GM20431 (cell line): ENCODE results near the gene GABBR2.

ENCODE experiments used
- in situ Hi-C: fragments of 300-500 bp; cut with MseI, MboI; formaldehyde crosslinking; loops from one replicate; pipeline ENCODE4 v1.15.0; 2020; ENCODE audit warnings: low sequenced_read_pairs; ENCODE audit not compliant: unreplicated experiment

The GABBR2 gene

GRCh38 chr9:98429613-98430012 lies 279.1 kb downstream of the GABBR2 start:
- in situ Hi-C loops: no loop called here

GRCh38 chr9:98428454-98428853 lies 280.3 kb downstream of the GABBR2 start:
- in situ Hi-C loops: no loop called here

GRCh38 chr9:98427491-98427890 lies 281.2 kb downstream of the GABBR2 start:
- in situ Hi-C loops: no loop called here

DNA sequence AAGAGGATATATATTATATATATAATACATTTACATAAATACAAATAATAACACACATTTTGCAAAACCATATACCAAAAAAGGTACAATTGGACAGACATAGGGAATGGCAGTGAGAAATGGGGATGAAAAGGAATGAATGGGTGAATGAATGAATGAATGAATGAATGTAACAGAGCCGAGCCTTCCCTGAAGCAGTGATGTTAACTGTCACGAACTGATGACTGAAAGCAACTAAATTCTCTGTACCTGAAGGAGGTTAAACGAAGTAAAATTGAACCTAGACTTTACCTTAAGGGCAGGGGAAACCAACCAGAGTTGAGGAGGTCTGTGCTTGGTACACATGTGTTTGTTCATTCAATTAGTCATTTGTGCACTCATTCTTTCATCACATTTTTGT lies 283.7 kb downstream of the GABBR2 start:
- in situ Hi-C loops: no loop called here

GRCh38 chr9:98419260-98419603 lies 289.5 kb downstream of the GABBR2 start:
- in situ Hi-C loops: no loop called here

DNA sequence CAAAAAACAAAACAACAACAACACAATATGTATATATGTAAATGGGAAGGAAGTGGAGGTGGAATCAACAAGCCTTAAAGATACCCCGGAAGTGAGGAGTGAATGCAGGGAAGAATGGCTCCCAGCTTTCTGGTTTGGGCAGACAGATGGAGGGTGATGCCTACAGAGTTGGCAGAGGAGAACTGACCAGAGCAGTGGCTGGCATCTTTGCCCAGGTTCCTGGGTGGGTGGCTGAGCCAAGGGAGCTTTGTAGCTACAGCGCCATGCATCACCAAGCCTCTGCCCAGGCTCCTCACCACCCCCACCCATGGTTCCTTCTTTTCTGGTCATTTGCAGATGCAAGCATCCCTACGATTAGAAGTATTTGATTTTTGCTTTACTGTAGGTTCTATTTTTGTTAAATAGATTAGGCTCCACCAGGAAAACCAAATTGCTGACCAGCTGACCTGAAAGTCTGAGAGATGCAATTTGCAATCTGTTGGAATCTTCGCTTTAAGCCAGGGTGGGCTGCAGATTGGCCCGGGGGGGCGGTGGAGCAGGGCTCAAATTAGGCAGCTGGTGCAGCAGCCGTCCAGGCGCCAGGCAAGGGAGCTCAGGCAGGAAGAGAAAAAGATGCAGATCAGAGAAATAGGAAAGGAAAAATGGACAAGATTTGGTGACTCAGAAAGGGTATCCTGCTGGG lies 290.0 kb downstream of the GABBR2 start:
- in situ Hi-C loops: no loop called here

DNA sequence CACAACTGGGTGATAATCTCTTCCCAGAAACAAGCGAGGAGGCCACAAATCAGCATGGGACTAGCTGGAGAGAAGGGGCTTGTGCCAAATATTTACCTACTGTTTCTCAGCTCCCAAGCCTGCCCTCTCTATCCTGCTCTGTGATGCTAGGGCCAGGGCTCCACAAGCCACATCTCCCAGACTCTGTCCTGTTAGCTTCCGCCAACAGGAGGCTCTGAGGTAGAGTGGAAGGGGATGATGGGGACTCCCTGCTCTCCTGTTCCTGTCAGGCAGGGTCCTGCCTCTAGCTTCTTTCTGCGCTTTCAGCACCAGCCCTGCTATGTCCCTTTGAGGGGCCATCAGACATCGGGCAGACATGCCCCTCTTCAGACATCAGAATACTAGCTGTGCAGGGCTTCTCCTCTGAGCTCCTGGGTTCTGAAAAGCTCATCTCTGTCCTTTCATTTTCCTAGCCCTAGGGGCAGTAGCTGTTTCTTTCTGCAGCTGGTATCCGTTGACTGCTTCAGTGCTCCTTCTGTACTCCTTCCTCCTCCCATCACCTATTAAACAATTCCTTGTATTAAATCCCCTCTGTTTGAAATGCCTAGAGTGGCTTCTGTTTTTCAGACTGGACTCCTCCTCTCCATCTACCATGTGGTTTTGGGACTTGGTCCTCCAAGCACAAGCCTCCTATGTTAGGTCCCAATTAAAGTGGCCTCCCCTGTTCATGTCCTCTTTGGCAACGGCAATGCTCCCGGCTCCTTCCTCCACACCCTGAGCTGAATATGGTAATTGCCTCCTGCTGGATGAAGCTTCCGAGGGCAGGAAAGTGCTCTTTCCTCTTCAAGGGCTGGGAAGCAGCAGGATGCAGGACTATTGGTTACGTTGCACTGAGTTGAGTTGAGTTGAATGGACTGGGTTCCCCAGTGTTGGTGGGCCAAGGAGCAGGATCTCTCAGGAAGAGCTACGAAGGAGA lies 292.2 kb downstream of the GABBR2 start:
- in situ Hi-C loops: no loop called here

DNA sequence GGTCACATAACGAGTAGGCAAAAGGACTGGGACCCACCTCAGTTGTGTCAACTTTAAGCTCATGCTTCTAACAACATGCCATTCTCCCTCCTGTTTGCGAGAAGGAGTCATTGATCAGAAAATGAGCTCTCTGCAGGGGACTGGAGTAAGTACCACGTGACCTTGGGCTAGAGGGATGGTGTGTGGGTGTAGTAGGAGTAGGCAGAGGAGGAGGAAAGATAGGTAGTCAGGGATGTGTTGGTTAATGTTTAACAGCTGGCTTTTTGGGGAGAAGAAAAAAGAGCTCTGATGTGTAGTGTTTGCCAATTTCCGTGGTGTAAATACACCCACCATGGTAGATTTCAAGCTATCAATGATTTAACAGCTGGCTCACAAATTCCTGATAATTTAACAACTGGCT lies 293.0 kb downstream of the GABBR2 start:
- in situ Hi-C loops: no loop called here

DNA sequence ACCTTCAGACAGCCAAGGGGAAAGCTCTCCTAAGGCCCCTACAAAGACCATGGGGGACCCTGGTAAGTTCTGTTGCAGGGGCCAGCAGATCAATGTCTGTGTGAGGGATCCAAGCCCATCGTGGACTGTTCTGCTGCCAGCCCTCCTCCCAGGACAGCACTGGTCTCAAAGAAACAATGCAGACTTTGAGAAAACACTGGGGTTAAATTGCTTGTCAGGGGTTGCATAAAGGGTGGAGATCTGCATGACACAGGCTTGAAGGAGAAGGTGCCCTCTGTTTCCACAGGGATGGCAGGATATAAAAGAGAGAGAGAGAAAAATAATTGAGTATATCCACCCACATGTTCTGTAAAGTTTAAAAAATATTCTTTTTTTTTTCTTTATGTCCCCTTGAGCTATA lies 295.7 kb downstream of the GABBR2 start:
- in situ Hi-C loops: no loop called here

GRCh38 chr9:98412101-98412842 lies 296.5 kb downstream of the GABBR2 start:
- in situ Hi-C loops: no loop called here

DNA sequence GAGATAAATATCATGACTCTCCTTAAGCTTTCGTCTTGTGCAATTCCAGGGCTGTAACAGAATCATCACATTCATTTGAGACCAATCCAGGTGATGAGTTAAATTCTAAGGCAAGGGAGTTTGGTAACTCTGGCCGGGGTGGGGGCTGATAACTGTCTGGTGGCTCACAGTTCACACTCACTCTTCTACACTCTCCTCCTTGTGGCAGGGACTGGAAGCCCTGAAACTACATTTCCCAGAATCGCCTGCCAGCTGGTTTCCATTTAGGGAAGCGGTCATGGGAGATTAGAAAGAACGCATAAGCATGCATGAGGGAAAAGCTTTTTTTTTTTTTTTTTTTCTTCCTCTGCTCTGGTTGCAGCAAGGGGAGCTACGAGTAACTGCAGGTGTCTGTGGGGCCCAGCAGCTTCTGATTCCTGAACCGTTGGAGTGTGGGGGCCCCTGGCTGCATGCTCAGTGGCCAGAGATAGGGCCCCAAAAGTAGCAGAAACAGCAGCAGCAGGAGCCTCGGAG lies 298.5 kb downstream of the GABBR2 start:
- in situ Hi-C loops: no loop called here

DNA sequence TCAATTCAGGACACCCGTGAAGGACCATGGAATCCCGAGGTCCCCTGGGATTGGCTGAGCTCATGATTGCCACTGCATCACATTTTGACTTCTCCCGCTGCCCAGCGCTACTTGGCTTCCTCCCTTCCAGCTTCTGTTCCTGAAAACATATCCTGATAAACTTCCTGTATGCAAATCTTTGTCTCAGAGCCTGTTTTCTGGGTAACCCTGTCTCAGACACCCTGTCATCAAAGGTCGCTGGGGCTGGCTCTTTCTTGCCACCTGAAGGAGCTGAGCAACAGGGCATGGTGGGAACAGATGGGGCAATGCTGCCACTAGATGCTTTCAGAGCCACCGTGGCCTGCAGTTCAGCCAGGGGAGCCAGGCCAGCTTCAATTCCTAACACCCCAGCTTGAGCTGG lies 299.0 kb downstream of the GABBR2 start:
- in situ Hi-C loops: no loop called here

GRCh38 chr9:98406469-98406868 lies 302.3 kb downstream of the GABBR2 start:
- in situ Hi-C loops: no loop called here

DNA sequence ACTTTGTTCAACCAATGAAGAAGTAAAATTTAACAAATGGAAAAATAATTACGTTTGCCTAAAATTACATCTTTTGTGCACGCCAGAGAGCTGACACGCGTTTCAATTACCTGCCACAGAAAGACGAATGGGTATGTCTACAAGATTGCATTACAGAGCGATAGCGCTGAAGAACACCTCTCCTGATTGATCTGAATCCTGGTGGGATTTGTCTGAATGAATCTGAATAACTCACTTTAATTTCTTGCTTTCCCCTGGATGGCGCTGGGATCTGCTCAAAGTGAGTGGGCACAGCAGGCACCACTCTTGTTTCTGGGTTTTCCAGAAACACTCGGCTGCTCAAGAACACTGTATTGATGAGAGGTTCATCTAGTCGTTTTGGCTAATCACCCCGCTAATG lies 304.5 kb downstream of the GABBR2 start:
- in situ Hi-C loops: no loop called here

DNA sequence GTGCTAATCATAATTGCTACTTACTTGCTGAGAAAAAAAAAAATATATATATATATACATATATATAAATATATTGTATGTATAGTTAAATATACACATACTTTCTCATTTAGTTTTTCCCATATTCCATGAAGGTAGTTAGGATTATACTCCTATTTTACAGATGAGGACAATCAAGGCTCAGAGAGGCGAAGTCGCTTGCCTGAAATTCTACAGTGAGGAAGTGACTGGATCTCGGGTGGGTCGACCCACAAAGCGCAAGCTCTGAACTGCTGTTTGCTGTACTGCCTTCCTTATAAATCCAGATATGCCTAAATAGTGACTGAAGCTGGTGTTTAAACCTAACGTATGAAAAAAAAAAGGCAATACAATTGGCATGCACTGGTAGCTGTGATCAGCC lies 305.0 kb downstream of the GABBR2 start:
- in situ Hi-C loops: no loop called here

GRCh38 chr9:98402019-98402840 lies 306.5 kb downstream of the GABBR2 start:
- in situ Hi-C loops: no loop called here

GRCh38 chr9:98401140-98402018 lies 307.4 kb downstream of the GABBR2 start:
- in situ Hi-C loops: no loop called here

GRCh38 chr9:98399950-98400683 lies 308.6 kb downstream of the GABBR2 start:
- in situ Hi-C loops: no loop called here
